ENCODE measurements around the gene TTC23.

DNA sequence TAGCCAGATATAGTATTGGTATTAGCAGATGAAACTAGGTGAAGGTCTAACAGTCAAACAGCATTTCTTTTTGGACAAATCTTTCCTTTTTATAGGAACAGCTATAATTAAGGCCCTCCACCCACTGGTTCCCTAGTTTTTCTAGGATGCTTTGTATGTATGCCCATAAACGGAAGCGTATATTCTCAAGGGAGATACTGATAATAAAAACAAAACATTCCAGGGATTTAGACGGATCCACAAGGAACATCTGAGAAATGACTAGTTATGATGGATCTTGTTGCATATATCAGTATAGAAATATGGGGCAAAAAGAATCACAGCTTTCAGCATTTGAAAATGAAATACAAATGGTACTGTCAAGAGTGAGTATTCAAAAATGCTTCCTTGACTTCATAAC lies 24.4 kb upstream of the TTC23 start:
- TF ChIP-seq, protein P1, sequence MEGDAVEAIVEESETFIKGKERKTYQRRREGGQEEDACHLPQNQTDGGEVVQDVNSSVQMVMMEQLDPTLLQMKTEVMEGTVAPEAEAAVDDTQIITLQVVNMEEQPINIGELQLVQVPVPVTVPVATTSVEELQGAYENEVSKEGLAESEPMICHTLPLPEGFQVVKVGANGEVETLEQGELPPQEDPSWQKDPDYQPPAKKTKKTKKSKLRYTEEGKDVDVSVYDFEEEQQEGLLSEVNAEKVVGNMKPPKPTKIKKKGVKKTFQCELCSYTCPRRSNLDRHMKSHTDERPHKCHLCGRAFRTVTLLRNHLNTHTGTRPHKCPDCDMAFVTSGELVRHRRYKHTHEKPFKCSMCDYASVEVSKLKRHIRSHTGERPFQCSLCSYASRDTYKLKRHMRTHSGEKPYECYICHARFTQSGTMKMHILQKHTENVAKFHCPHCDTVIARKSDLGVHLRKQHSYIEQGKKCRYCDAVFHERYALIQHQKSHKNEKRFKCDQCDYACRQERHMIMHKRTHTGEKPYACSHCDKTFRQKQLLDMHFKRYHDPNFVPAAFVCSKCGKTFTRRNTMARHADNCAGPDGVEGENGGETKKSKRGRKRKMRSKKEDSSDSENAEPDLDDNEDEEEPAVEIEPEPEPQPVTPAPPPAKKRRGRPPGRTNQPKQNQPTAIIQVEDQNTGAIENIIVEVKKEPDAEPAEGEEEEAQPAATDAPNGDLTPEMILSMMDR (IDR thresholded peaks at IDR 0.05), result no peak
- no peak for TF ChIP-seq POLR2A (IDR thresholded peaks at IDR 0.05)
